ENCODE measurements around the gene SZT2. TPM values are rescaled to one million over a fixed set of nuclear protein-coding genes. Genes with fewer than 3 reads are reported as not detected.
A peak's percentile ranks its signal among the peaks of the same experiment; 100 is the strongest.
"Not testable (repeated sequence)": the region's sequence is repeated elsewhere in the genome, so short reads cannot be mapped to it uniquely, and the experiment has no call there.

Gene SZT2
- total RNA-seq, 2 donors from 2014 or later = 52.1 to 52.2 TPM

DNA sequence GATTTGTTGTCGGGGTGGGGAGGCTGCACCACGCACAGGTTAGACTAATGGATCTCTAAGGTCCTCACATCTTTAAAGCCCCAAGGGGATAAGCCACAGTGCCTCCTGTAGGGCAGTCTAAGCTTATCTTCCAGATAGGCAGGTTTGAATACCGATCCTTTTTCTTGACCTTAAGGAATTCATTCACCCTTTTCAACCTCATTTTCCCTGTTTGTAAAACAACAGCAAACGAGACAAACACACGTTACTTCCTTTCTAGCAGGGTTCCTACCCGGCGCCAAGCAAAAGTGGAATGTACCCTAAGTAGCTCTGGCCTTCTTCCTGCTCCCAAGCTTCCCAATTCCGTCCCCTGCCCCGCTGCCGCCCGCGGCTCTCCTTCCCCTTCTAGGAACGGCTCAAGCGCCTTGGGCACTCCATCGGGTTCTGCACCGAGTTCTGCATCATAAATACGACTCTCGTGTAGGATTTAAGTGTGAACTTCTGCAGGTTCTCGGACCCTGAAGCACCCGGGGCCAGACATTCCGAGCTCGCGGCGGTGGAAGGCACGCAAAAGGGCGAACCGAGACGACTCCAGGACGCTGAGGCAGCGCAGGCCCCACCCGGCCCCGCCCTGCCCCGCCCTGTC lies 31.5 kb upstream of the SZT2 start:
- ATAC-seq = peak; percentile 22 to 25
- H3K9me3 Mint-ChIP-seq = no peaks in the 10 kb centered on the region
- H3K36me3 Mint-ChIP-seq = peaks cover 45 to 48% of the 10 kb centered on the region in 2 donors
- peak overlapping the region; percentile 94 to 98 for H3K27ac Mint-ChIP-seq
- peak in 1 of 2 donors; percentile 26 for DNase-seq (ENCODE audit: low spot score in 2 of 2)

DNA sequence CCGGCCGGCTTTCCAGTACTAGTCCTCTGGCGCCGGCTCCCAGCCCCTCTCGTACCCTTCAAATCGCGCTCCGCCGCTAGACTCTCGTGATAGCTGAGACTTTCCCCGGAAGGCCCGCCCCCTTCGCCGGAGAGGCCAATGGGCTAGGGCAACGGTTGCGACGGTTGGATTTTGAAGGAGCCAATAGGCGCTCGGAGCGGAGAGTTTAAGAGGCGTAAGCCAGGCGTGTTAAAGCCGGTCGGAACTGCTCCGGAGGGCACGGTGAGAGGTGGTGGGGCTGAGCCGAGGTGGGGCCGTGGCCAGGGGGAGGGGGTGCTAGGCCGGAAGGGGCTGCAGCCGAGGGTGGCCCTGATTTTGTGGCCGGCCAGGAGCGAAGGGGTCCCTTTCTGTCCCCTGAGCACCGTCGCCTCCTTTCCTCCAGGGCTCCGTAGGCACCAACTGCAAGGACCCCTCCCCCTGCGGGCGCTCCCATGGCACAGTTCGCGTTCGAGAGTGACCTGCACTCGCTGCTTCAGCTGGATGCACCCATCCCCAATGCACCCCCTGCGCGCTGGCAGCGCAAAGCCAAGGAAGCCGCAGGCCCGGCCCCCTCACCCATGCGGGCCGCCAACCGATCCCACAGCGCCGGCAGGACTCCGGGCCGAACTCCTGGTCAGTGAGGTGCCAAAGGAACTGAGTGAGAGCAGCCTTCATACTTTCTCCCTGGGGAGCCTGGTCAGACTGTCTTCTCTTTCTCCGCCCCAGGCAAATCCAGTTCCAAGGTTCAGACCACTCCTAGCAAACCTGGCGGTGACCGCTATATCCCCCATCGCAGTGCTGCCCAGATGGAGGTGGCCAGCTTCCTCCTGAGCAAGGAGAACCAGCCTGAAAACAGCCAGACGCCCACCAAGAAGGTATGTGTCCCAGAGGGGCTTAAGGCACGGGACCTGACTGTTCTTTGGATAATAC lies 30.7 kb upstream of the SZT2 start, which contains the start of gene CDC20:
CDC20 (plus strand) TSS at position 236 of the 948 bp plus-strand sequence; CDS start at position 471, 235 bp downstream.
- DNase-seq (ENCODE audit: low spot score in 2 of 2) = peak; percentile 98 to 99
- H3K27ac Mint-ChIP-seq = peak within 1 kb of the TSS; percentile 94 to 98

DNA sequence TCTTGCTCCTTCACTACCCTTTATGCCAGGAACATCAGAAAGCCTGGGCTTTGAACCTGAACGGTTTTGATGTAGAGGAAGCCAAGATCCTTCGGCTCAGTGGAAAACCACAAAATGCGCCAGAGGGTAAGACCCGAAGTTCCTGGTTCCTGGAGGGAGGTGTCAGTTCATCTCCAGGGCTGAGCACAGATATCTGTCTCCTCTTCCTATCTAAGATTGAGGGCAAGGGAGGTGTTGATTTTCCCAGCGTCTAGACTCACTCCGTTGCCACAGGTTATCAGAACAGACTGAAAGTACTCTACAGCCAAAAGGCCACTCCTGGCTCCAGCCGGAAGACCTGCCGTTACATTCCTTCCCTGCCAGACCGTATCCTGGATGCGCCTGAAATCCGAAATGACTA lies 30.0 kb upstream of the SZT2 start:
- peak overlapping the region; percentile 92 to 94 for H3K27ac Mint-ChIP-seq
- H3K36me3 Mint-ChIP-seq = peaks cover 47 to 59% of the 10 kb centered on the region in 2 donors
- no peaks in the 10 kb centered on the region for H3K9me3 Mint-ChIP-seq
- no peak for ATAC-seq
- DNase-seq (ENCODE audit: low spot score in 2 of 2) = no peak

More for the DNA sequence above, 30.7 kb upstream of the SZT2 start, which contains the start of gene CDC20:
- peak; percentile 97 to 98 for ATAC-seq
- H3K36me3 Mint-ChIP-seq = peaks cover 45 to 53% of the 10 kb centered on the region in 2 donors
- H3K9me3 Mint-ChIP-seq = no peaks in the 10 kb centered on the region

DNA sequence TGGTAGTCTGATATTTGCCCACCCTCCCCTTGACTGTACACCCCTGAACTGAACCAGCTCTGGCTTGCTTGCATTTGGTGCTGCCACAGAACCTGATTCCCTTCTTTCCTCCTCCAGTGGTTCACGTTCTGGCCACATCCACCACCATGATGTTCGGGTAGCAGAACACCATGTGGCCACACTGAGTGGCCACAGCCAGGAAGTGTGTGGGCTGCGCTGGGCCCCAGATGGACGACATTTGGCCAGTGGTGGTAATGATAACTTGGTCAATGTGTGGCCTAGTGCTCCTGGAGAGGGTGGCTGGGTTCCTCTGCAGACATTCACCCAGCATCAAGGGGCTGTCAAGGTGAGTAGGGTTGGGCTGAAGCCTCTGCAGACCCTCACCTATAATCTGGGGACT lies 29.1 kb upstream of the SZT2 start:
- ATAC-seq = no peak
- H3K36me3 Mint-ChIP-seq = peaks cover 55 to 59% of the 10 kb centered on the region in 2 donors
- peak overlapping the region in 1 of 2 donors; percentile 48 for H3K27ac Mint-ChIP-seq

DNA sequence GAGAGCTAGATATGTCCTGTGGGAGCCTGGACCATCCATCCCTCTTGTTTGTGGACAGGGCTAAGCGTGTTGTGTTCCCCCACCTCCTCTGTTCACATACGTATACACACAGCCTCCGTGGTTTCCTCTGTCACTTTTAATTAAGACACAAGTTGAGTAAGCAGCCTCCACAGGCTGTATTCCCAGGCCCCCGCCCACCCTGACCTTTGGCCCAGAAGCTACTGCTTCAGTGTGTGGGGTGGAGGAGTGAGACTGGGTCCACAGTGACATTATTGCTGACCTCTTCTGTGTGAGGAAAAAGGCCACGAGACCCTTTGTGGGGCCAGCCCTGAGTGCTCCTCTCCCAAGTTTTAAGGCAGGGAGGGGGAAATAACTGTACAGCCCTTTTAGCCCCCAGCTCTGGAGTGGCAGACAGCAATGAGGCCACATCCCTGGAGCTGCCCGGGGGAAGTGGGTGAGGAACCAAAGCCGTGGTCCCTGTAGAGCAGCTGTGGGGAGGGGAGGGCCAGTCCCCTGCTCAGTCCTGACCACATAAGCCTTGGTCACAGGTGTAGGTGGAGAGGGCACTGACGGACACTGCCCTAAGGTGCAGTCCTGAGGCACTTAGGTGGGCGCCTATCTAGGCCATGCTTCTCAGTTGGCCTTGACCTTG lies 26.3 kb upstream of the SZT2 start:
- no peak for DNase-seq (ENCODE audit: low spot score in 2 of 2)
- H3K27ac Mint-ChIP-seq = peak overlapping the region in 1 of 2 donors; percentile 94
- no peak for ATAC-seq

More for the DNA sequence above, 29.1 kb upstream of the SZT2 start:
- no peak for DNase-seq (ENCODE audit: low spot score in 2 of 2)
- H3K9me3 Mint-ChIP-seq = no peaks in the 10 kb centered on the region

DNA sequence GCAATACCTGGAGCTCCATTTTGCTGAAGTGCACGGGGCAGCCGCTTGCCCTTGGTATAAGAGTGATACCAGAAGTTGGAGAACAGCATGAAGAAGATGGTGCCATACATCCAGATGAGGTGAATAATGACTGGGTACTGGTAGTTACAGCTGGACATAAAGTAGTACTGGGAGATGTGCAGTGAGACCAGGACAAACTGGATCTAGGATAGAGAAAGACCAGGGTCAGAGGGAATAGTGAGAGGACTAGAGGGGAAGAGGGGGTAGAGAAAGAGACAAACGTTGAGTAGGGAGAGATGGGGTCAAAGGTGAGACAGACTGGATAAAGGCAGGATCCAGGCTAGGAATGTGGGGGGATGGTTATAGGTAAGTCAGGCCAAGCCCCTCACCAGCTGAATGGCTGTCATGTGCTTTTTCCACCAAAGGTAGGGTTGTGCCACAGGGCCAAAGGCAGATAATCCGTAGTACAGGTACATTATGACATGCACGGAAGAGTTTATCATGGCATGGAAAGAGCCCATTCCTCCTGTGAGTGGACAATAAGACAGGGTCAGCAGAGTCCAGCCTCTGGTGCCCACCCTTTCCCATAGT lies 25.7 kb upstream of the SZT2 start:
- DNase-seq (ENCODE audit: low spot score in 2 of 2) (no peak), ATAC-seq (no peak)
- H3K36me3 Mint-ChIP-seq = peaks cover 57 to 60% of the 10 kb centered on the region in 2 donors
- peak overlapping the region in 1 of 2 donors; percentile 94 for H3K27ac Mint-ChIP-seq
- no peaks in the 10 kb centered on the region for H3K9me3 Mint-ChIP-seq

More for the DNA sequence above, 26.3 kb upstream of the SZT2 start:
- Mint-ChIP-seq H3K36me3 (peaks cover 55 to 56% of the 10 kb centered on the region in 2 donors), H3K9me3 (no peaks in the 10 kb centered on the region)

DNA sequence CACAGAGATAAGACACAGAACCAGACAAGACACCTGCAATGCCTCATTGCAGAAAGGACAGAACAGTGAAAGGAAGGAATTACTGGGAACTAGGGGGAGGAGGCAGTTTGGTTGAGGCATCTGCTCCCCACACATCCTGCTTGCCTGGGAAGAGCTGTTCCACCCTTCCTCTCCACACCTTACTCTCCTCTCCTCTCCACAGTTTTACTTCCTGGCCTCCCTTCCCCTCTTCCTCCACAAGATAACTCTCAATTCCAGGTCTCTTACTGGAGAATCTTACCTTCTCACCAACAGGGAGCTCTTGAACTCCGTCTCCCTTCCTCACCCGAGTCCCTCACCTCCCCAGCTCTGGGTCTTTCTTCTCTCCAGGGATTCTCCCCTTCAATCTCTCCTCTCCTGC lies 24.0 kb upstream of the SZT2 start:
- H3K36me3 Mint-ChIP-seq = peaks cover 42 to 47% of the 10 kb centered on the region in 2 donors
- no peak for DNase-seq (ENCODE audit: low spot score in 2 of 2)
- H3K9me3 Mint-ChIP-seq = no peaks in the 10 kb centered on the region
- no peak for ATAC-seq
- H3K27ac Mint-ChIP-seq = peak overlapping the region; percentile 93 to 94

DNA sequence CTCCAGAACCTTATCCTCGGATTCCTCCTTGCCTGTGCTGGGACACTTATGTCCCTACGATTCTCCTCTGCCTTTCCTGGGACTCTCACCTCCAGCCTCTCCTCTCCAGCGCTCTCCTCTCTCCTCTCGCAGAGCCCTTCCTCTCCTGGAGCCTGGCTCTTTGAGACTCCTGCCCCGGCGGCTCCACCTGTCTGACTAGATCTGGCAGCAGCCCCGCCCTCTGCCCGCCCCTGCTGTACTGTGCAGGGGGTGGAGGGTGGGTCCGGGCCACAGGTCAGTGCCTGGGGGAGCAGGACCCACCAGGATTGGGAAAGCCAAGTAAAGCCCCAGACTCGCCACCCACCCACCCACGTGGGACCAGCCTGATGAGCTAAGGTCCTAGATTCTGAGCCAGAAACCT lies 23.5 kb upstream of the SZT2 start:
- ATAC-seq (no peak), DNase-seq (ENCODE audit: low spot score in 2 of 2) (no peak)
- peak overlapping the region; percentile 93 to 94 for H3K27ac Mint-ChIP-seq
- H3K9me3 Mint-ChIP-seq = no peaks in the 10 kb centered on the region
- H3K36me3 Mint-ChIP-seq = peaks cover 37 to 43% of the 10 kb centered on the region in 2 donors

DNA sequence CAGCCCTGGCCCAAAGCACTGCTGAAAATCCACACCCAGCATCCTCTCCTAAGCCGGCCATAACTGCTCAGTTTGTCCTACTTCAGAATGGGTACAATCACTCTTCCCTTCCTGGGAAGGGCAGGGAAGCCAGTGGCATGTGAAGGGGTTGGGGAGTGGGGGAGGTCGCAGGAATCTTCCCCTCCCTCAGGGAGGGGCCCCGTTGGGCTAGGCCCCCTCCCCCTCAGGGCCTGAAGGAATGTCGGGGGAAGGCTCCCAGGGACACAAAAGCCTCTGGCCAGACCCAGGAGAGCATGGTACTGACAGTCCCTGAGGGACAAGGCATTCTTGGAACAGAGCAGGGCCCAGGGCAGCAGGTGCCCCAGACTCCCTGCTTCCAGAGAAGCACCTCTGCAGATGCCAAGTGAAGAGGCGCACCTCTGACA lies 23.1 kb upstream of the SZT2 start:
- peak overlapping the region; percentile 92 to 94 for H3K27ac Mint-ChIP-seq
- no peak for ATAC-seq
- no peaks in the 10 kb centered on the region for H3K9me3 Mint-ChIP-seq
- peaks cover 32 to 39% of the 10 kb centered on the region in 2 donors for H3K36me3 Mint-ChIP-seq
- no peak for DNase-seq (ENCODE audit: low spot score in 2 of 2)

DNA sequence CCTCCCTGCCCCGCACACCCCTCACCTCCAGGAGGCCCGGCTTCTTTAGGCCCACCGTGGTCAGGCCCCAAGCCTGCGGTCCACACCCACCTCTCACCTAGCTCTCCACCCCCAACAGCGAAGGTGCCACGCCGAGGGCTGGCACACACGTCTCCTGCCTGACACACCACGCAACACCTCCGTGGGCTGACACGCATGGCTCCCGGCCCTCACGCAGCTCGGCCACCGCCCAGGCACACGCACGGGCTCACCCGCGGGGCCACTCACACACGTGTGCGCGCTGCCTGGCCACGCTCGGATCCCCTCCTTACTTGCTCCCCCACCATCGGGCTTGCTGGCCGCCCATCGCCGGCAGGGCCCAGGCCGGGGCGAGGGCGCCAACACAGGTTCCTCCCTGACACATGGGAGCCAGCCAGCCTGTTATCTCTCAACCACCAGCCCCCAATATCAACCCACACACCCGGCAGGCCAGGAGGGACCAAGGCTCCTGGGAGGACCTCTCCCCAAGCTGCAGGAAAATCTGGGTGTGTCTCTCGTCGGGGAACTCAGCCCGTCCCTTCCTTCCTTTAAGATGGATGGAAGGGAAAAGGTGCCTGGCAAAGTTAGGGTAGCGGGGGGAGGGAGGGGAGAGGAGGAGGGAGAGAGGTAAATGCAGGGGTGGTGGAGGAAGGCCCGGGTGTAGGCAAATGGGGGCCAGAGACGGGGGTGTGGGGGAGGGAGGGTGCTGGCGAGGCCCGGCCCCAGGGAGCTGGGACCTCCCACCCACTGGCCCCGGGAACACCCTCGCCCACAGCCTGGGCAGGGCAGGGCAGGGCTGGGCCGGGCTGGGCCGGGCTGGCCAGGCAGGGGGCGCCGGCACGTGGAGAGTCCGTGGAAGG lies 22.4 kb upstream of the SZT2 start:
- Mint-ChIP-seq H3K9me3 (no peaks in the 10 kb centered on the region), H3K36me3 (peaks cover 26 to 32% of the 10 kb centered on the region in 2 donors), H3K27ac (peak overlapping the region; percentile 92 to 94)
- peak in 1 of 2 donors; percentile 38 for DNase-seq (ENCODE audit: low spot score in 2 of 2)
- ATAC-seq = peak; percentile 59 to 76

DNA sequence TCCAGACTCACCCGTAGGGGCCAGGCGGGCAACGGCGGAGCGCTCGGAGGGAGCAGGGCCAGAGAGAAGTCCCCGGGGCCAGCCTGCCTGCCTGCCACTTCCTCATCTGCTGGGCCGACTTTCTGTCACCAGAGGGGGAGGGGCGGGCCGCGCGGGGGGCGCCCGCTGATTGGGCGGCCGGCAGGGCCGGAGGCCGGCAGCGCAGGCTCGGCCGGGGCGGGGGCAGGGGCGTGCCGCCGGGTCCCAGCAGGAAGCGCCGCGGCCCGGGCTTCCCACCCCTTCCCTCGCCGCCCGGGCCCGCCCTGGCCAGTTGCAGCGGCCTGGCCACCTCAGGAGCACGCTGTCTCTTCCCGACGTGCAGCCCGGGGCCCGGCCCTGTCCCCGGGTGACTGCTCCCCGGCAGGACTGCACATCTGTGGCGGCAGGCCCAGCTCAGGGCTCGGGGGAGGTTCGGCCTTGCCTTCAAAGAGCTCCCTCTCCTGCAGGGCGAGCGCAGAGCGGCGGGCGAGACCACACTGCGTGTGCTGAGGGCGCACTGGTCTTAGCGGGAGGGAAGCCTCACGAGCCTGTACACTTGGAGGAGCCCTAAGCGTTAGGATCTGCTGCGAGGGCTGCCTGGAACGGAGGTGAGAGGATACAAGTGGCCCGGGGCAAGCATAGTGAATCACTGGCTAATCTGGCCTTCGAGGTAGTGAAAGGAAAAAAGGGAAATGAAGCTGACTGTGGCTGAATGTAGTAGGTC lies 21.6 kb upstream of the SZT2 start, which contains the start of gene ELOVL1:
ELOVL1 (minus strand) TSS at position 108 of the 742 bp plus-strand sequence. CDS start 2,402 bp downstream, outside the sequence.
- no peaks in the 10 kb centered on the region for H3K9me3 Mint-ChIP-seq
- ATAC-seq (peak; percentile 89), DNase-seq (ENCODE audit: low spot score in 2 of 2) (peak; percentile 90 to 92)
- H3K27ac Mint-ChIP-seq = peak within 1 kb of the TSS; percentile 92 to 94
- H3K36me3 Mint-ChIP-seq = peaks cover 26% of the 10 kb centered on the region in 2 donors

DNA sequence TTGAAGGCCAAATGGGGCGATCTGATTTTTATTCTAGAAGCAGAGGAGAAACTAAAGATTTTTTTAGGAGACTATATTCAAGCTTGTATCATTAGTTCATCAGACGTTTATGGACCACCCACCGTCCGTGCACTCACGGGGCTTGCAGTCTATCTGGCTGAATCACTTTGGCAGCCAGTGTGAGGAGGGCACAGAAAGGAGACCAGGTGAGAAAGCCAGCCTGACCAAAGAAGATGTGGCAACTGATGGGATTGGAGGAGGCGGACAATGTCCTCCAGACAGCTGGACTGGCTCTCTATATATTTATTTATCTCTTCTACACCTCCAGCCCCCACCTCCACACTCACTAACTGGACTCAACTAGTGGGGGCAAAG lies 21.1 kb upstream of the SZT2 start:
- H3K36me3 Mint-ChIP-seq = peaks cover 23 to 26% of the 10 kb centered on the region in 2 donors
- ATAC-seq (no peak), DNase-seq (ENCODE audit: low spot score in 2 of 2) (no peak)
- no peaks in the 10 kb centered on the region for H3K9me3 Mint-ChIP-seq
- H3K27ac Mint-ChIP-seq = peak overlapping the region; percentile 84 to 94

DNA sequence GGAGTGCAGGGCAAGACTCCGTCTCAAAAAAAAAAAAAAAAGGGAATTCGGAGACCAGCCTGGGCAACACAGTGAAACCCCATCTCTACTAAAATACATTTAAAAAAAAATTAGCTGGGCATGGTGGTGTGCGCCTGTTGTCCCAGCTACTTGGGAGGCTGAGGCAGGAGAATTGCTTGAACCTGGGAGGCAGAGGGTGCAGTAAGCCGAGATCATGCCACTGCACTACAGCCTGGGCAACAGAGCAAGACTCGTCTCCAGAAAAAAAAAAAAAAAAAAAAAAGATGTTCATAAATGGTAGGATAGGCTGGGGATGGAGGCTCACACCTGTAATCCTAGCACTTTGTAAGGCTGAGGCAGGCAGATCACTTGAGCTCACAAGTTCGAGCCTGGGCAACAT lies 19.9 kb upstream of the SZT2 start:
- not testable (repeated sequence) for ATAC-seq; H3K27ac Mint-ChIP-seq; H3K9me3 Mint-ChIP-seq; DNase-seq (ENCODE audit: low spot score in 2 of 2)
- H3K36me3 Mint-ChIP-seq = peaks cover 14 to 20% of the 10 kb centered on the region in 2 donors

DNA sequence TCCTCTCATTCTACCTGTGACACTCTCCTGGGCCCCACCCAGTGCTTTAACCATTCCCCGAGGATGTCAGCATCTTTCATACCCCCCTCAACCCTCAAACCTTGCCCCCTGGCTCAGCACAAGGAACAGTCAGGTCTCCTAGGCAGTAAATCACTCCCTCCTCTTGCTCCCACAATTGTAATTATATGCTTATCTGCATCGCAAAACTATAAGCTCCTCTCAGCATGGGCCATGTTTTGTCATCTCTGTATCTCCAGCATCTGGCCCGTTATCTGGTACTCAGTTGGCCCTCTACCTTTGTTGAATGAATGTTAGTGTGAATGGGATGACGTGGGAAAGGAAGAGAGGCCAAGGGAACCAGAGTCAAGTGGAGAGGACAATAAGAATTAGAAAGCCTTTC lies 19.1 kb upstream of the SZT2 start:
- ATAC-seq (no peak), DNase-seq (ENCODE audit: low spot score in 2 of 2) (no peak)
- Mint-ChIP-seq H3K36me3 (peaks cover 12 to 14% of the 10 kb centered on the region in 2 donors), H3K27ac (no peak overlapping the region), H3K9me3 (no peaks in the 10 kb centered on the region)

DNA sequence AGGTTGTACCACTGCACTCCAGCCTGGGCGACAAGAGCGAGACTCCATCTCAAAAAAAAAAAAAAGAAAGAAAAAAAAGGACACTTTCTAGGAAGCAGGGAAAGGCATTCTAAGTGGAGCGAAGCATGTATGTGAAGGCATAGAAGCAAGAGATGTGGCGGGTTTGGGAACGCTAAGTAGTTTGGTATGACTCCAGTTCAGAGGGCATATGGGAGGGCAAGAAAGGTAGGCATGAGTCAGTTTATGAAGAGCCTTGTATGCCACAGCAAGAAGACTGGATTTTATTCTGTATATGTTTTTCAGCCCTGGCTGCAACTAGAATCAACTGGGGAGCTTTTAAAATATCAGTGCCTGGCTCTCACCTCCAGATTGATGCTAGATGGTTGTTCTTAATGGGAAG lies 17.5 kb upstream of the SZT2 start:
- ATAC-seq (no peak), DNase-seq (ENCODE audit: low spot score in 2 of 2) (no peak)
- H3K27ac Mint-ChIP-seq = no peak overlapping the region
- peaks cover 9 to 10% of the 10 kb centered on the region in 2 donors for H3K36me3 Mint-ChIP-seq
- no peaks in the 10 kb centered on the region for H3K9me3 Mint-ChIP-seq
